ENCODE data around the gene PPP2R3A. TPM values are rescaled to one million over a fixed set of nuclear protein-coding genes. Genes with fewer than 3 reads are reported as not detected.

The PPP2R3A gene
- total and polyA plus RNA-seq, 2 of the 13 experiments (the other 11 are each of a cell fraction or from before 2014, with no cell fraction given): 0.07 to 0.12 TPM

DNA sequence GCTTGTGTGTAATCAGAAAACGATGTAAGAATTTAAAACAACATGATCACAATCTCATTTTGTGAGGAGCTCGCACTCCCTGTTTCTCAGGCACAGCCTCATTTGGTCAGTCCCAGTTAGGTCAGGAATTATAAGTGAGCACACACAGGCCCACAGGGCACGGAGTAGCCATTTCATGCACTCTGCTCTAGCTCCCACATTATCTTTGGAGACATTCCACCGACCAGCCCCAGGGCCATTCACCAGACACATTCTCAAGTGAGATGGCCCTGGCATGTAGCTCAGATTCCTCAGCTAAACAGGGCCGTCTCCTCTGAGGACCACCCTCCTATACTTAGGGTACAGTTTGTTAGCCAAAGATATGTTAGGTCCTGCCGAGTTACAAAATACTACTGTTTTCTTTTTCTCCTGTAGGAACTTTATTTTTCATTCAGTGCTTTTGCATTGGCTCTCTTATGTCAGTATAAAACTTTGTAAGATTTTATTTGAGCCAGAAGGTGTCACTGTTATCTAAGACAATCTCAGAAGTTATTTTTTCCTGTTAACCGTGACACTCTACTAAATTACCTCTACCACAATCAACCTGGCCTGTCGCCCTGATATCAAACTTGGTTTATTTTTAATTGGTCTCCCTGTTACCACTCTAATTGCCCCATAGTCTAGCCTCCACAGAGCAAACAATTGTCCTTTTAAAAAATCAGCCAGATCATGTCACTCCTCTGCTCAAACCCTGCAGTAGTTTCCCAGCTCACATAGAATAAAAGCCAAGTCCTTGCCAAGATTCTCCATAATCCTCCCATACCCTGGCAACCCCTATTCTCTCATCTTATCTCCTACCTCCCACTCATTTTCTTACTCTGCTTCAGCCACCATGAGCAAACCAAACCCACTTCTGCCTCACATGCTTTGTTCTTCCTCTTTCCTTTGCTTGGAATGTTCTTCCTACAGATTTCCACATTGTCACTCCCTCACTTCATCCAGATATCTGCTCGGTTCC is 105.7 kb downstream of the PPP2R3A start:
- no TSS peak for BruUV-seq (replicated peaks)
- Histone ChIP-seq H3K27ac (ENCODE audit: extremely low read length, insufficient read depth, low read length) (no peak overlapping the region), H3K27me3 (ENCODE audit: control insufficient read depth in 1 of 2, insufficient read depth in 2 of 2, low read length in 2 of 2) (no peaks in the 10 kb centered on the region; a peak in 1 of 5 replicates), H2AFZ (ENCODE audit: low read length) (no peak overlapping the region), H3K79me2 (ENCODE audit: insufficient read depth, low read length) (no peaks in the 10 kb centered on the region), H3K4me3 (replicated peaks in 1 of 3; ENCODE audit: insufficient read depth in 1 of 3, low read depth in 2 of 3, low read length in 3 of 3) (no peak overlapping the region), H3K9ac (ENCODE audit: insufficient read depth, low read depth, low read length) (no peak overlapping the region), H3K4me2 (ENCODE audit: low read depth, low read length) (no peak overlapping the region), H3K4me1 (ENCODE audit: insufficient read depth, low read length) (no peaks in the 10 kb centered on the region), H3K9me3 (ENCODE audit: low read length) (no peaks in the 10 kb centered on the region), H3K36me3 (replicated peaks in 1 of 2; ENCODE audit: control insufficient read depth in 1 of 2, insufficient read depth in 2 of 2, low read length in 2 of 2) (no peaks in the 10 kb centered on the region), H4K20me1 (ENCODE audit: insufficient read depth, low read length) (no peaks in the 10 kb centered on the region)
- FAIRE-seq (no peak), ATAC-seq (no peak; the same call in 2 of the 3 replicates), DNase-seq (ENCODE audit: low spot score) (no peak)
- intact Hi-C loops (cut with micrococcal nuclease; ENCODE audit: unreplicated experiment): loop anchor here (10.0 kb wide), 1 partner anchor 474 kb away; no protein-coding TSS in a partner anchor
- CTCF ChIA-PET (ENCODE audit: low intra/inter-chr PET ratio, low total read pairs): interaction anchor here (0.9 kb wide), 1 partner anchor 680 kb away, joined by 3 read pairs; no protein-coding TSS in a partner anchor
- POLR2A ChIA-PET: no interaction called here
- TF ChIP-seq, protein P1, sequence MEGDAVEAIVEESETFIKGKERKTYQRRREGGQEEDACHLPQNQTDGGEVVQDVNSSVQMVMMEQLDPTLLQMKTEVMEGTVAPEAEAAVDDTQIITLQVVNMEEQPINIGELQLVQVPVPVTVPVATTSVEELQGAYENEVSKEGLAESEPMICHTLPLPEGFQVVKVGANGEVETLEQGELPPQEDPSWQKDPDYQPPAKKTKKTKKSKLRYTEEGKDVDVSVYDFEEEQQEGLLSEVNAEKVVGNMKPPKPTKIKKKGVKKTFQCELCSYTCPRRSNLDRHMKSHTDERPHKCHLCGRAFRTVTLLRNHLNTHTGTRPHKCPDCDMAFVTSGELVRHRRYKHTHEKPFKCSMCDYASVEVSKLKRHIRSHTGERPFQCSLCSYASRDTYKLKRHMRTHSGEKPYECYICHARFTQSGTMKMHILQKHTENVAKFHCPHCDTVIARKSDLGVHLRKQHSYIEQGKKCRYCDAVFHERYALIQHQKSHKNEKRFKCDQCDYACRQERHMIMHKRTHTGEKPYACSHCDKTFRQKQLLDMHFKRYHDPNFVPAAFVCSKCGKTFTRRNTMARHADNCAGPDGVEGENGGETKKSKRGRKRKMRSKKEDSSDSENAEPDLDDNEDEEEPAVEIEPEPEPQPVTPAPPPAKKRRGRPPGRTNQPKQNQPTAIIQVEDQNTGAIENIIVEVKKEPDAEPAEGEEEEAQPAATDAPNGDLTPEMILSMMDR (CRISPR knock-in tag; IDR thresholded peaks at IDR 0.05): peak; percentile 14; the same call in 1 of the 2 replicates
- TF ChIP-seq TEAD3 (CRISPR knock-in tag; optimal IDR thresholded peaks at IDR 0.05; ENCODE audit: borderline replicate concordance) (no peak), STAG1 (CRISPR knock-in tag; IDR thresholded peaks at IDR 0.05) (peak; percentile 40), NCOA2 (CRISPR knock-in tag; IDR thresholded peaks at IDR 0.05) (no peak), ZBTB21 (CRISPR knock-in tag; IDR thresholded peaks at IDR 0.05) (no peak), SNRNP70 (IDR thresholded peaks at IDR 0.05; ENCODE audit: low read depth, low read length) (no peak), NFKB2 (CRISPR knock-in tag; IDR thresholded peaks at IDR 0.05; ENCODE audit: borderline replicate concordance) (no peak), ZFP36 (IDR thresholded peaks at IDR 0.05; ENCODE audit: borderline replicate concordance, low read depth, low read length, partially characterized antibody) (no peak), TMF1 (CRISPR knock-in tag; IDR thresholded peaks at IDR 0.05; ENCODE audit: low read depth) (no peak), MIER3 (CRISPR knock-in tag; IDR thresholded peaks at IDR 0.05; ENCODE audit: borderline replicate concordance) (no peak)
- in situ Hi-C loops (cut with HindIII; ENCODE audit: extremely low pct_ligation_motif_present, low pct_unique_long_range_greater_than_20kb): loop anchor here (10.0 kb wide), 2 partner anchors 684 to 944 kb away; partner anchors contain the start of gene STAG1
- WGBS (ENCODE audit: low lambda C conversion rate): 39% methylated on average over 8 of the region's 9 CpGs

Data from HepG2 (cell line).